Astrocyte of the spinal cord (primary cell): ENCODE measurements around the gene HOXB13.

Experiments
- DNase-seq: peaks from one replicate; pipeline ENCODE4 v3.0.0; 2011; ENCODE audit warnings: low read depth, low spot score
- H3K4me3 ChIP-seq: 2 replicates; pipeline ENCODE4 v1.5.1; 2011; ENCODE audit warnings: low read depth, mild to moderate bottlenecking, low read length, moderate library complexity
- CTCF ChIP-seq: IDR thresholded peaks from 2 replicates; pipeline ENCODE4 v1.5.1; 2012; ENCODE audit warnings: low read depth, mild to moderate bottlenecking, low read length, inconsistent platforms
- in situ Hi-C: cut with HindIII; loops from 2 replicates; pipeline ENCODE4 v1.10.0; 2017; ENCODE audit warnings: low sequenced_read_pairs

Gene HOXB13

GRCh38 chr17:48732688-48733629 is 4.4 kb upstream of the HOXB13 start:
- H3K4me3 ChIP-seq, result no peak overlapping the region
- no peak for DNase-seq
- in situ Hi-C loops, result no loop called here
- TF ChIP-seq CTCF, result no peak

- DNase-seq, result no peak
- in situ Hi-C loops, result no loop called here
- H3K4me3 ChIP-seq, result no peak overlapping the region
- TF ChIP-seq CTCF, result no peak
Measured at GRCh38 chr17:48731355-48731754, 2.8 kb upstream of the HOXB13 start.

- H3K4me3 ChIP-seq, result no peak overlapping the region
- no peak for TF ChIP-seq CTCF
- in situ Hi-C loops, result no loop called here
- DNase-seq, result no peak
Measured at GRCh38 chr17:48730240-48730550, 1.6 kb upstream of the HOXB13 start.

- no peak for DNase-seq
- in situ Hi-C loops, result no loop called here
- no peak for TF ChIP-seq CTCF
- no peak overlapping the region for H3K4me3 ChIP-seq
Measured at GRCh38 chr17:48729335-48730239, 1.0 kb upstream of the HOXB13 start.

- H3K4me3 ChIP-seq, result no peak overlapping the region
- TF ChIP-seq CTCF, result no peak
- no peak for DNase-seq
- in situ Hi-C loops, result no loop called here
Measured at GRCh38 chr17:48727415-48728175, 955 bp downstream of the HOXB13 start.

GRCh38 chr17:48726916-48727286 is 1.6 kb downstream of the HOXB13 start:
- in situ Hi-C loops, result no loop called here
- TF ChIP-seq CTCF, result no peak
- DNase-seq, result no peak
- H3K4me3 ChIP-seq, result no peak overlapping the region
